Right cardiac atrium (tissue), 5 donors: ENCODE results near the gene PRICKLE3. TPM values are rescaled to one million over a fixed set of nuclear protein-coding genes. Genes with fewer than 3 reads are reported as not detected.
A peak's percentile ranks its signal among the peaks of the same experiment; 100 is the strongest.

Experiments used
- ATAC-seq, 2 donors: fragments of 200-7000 bp; cut with Tn5 transposase; one replicate each; pipeline versions ENCODE4 v1.8.0 to v1.9.1; 2020; ENCODE audit warnings: moderate library complexity in 2 of 2, mild to moderate bottlenecking in 1 of 2
- DNase-seq, 3 donors: peaks; one replicate each; pipeline ENCODE4 v3.0.0-alpha.2; 2020
- H3K27ac ChIP-seq: one replicate; pipeline ENCODE4 v1.5.1; 2013; ENCODE audit warnings: mild to moderate bottlenecking, low read length, control low read depth, moderate library complexity
- H3K27me3 ChIP-seq: one replicate; pipeline ENCODE4 v1.6.1; 2013; ENCODE audit not compliant: control insufficient read depth, insufficient read depth
- H3K4me1 ChIP-seq: one replicate; pipeline ENCODE4 v1.6.1; 2013; ENCODE audit warnings: low read length; ENCODE audit not compliant: control insufficient read depth, insufficient read depth
- H3K4me3 ChIP-seq: one replicate; pipeline ENCODE4 v1.5.1; 2013; ENCODE audit warnings: low read length, control low read depth
- H3K9me3 ChIP-seq: one replicate; pipeline ENCODE4 v1.6.1; 2013; ENCODE audit warnings: low read length; ENCODE audit not compliant: control insufficient read depth
- WGBS: extraction: QIAGEN DNeasy Blood & Tissue Kit; methylation state at CpG from one replicate; pipeline ENCODE4 v1.1.7; 2013; 5-methylcytosine and 5-hydroxymethylcytosine counted together
- intact Hi-C, 4 donors: fragments of 100-400 bp; cut with DNase I; formaldehyde crosslinking; loops; one replicate each; pipeline versions ENCODE4 v1.11.0 to v1.14.0; 2022 to 2023
- polyA plus RNA-seq: library from polyadenylated mRNA; stranded (reverse); fragments of 200-250 nt; gene quantifications from one replicate; pipeline ENCODE4 v1.2.3, GENCODE V29; 2013
- total RNA-seq, 4 donors: library from RNA; stranded (reverse); fragmentation: NEBNext Ultra II Directional; extraction: Animal tissue kit (Norgen Biotek cat#: 25700); gene quantifications; one replicate each; pipeline ENCODE4 v1.2.1, GENCODE V29; 2021
- donor health status: healthy with polysubstance abuse.
- donor health status: DM: no; HTN: yes; CAD: no.
- donor health status: DM: no; HTN: no; CAD: no.
- donor health status: DM: no; HTN: yes; CAD: no; lungs with severe emphysema.
- donor health status: DM: yes; HTN: yes; CAD: no.

Gene PRICKLE3
- total and polyA plus RNA-seq, 5 donors: 8.5 to 12.1 (median 10.7) TPM

GRCh38 chrX:49167740-49168108, 18.4 kb downstream of the PRICKLE3 start:
- ATAC-seq (no peak), DNase-seq (no peak)
- no peaks in the 10 kb centered on the region for H3K27me3 ChIP-seq
- H3K4me3 ChIP-seq: peak overlapping the region; percentile 30
- WGBS: 74% methylated on average over 3 of the region's 3 CpGs
- intact Hi-C loops: no loop called here
- H3K9me3 ChIP-seq: no peaks in the 10 kb centered on the region
- no peaks in the 10 kb centered on the region for H3K4me1 ChIP-seq
- H3K27ac ChIP-seq: peak overlapping the region; percentile 97

- 1% methylated on average over 35 of the region's 35 CpGs for WGBS
- H3K27me3 ChIP-seq: no peaks in the 10 kb centered on the region
- peak overlapping the region; percentile 97 for H3K27ac ChIP-seq
- DNase-seq (peak; percentile 86 to 90 (median 89)), ATAC-seq (peak; percentile 74 to 76)
- intact Hi-C loops: no loop called here
- H3K4me3 ChIP-seq: peak overlapping the region; percentile 30
- no peaks in the 10 kb centered on the region for H3K9me3 ChIP-seq
- H3K4me1 ChIP-seq: no peaks in the 10 kb centered on the region
Measured at GRCh38 chrX:49166914-49167739, 19.0 kb downstream of the PRICKLE3 start.

GRCh38 chrX:49165901-49166881, 20.0 kb downstream of the PRICKLE3 start:
- WGBS: 8% methylated on average over 61 of the region's 61 CpGs
- intact Hi-C loops: no loop called here

GRCh38 chrX:49164589-49165360, 21.4 kb downstream of the PRICKLE3 start:
- DNase-seq (peak in 1 of 3 donors; percentile 54), ATAC-seq (no peak)
- Histone ChIP-seq H3K4me3 (no peak overlapping the region), H3K27me3 (no peaks in the 10 kb centered on the region), H3K9me3 (no peaks in the 10 kb centered on the region), H3K4me1 (no peaks in the 10 kb centered on the region), H3K27ac (peak overlapping the region; percentile 97)
- 86% methylated on average over 31 of the region's 31 CpGs for WGBS
- intact Hi-C loops: no loop called here

More at GRCh38 chrX:49165901-49166881, 20.0 kb downstream of the PRICKLE3 start:
- ATAC-seq (peak; percentile 45 to 53), DNase-seq (peak; percentile 79 to 93 (median 88))
- Histone ChIP-seq H3K9me3 (no peaks in the 10 kb centered on the region), H3K4me1 (no peaks in the 10 kb centered on the region), H3K4me3 (peak overlapping the region; percentile 30), H3K27ac (peak overlapping the region; percentile 97), H3K27me3 (no peaks in the 10 kb centered on the region)

- Histone ChIP-seq H3K4me1 (no peaks in the 10 kb centered on the region), H3K27ac (peak overlapping the region; percentile 91), H3K9me3 (no peaks in the 10 kb centered on the region), H3K4me3 (peak overlapping the region; percentile 37), H3K27me3 (no peaks in the 10 kb centered on the region)
- WGBS: under 1% methylated on average over 69 of the region's 69 CpGs
- ATAC-seq: peak; percentile 78 to 80
- intact Hi-C loops: no loop called here
- peak; percentile 91 to 96 (median 95) for DNase-seq
Measured at GRCh38 chrX:49163555-49164419, 22.4 kb downstream of the PRICKLE3 start.

- H3K4me1 ChIP-seq: no peaks in the 10 kb centered on the region
- ATAC-seq: no peak
- H3K27ac ChIP-seq: peak within 1 kb of the TSS; percentile 91
- H3K27me3 ChIP-seq: no peaks in the 10 kb centered on the region
- peak in 2 of 3 donors; percentile 67 to 69 for DNase-seq
- H3K4me3 ChIP-seq: peak within 1 kb of the TSS; percentile 37
- H3K9me3 ChIP-seq: no peaks in the 10 kb centered on the region
- 64% methylated on average over 28 of the region's 28 CpGs for WGBS
- intact Hi-C loops: no loop called here
Measured at GRCh38 chrX:49162620-49163019, 23.6 kb downstream of the PRICKLE3 start, which contains the start of gene MAGIX. Gene MAGIX (plus strand): TSS chrX:49162758. CDS start chrX:49162890, 132 bp downstream.

GRCh38 chrX:49161632-49162031, 24.5 kb downstream of the PRICKLE3 start:
- Histone ChIP-seq H3K4me3 (no peak overlapping the region), H3K27ac (no peak overlapping the region), H3K9me3 (no peaks in the 10 kb centered on the region), H3K4me1 (no peaks in the 10 kb centered on the region), H3K27me3 (no peaks in the 10 kb centered on the region)
- DNase-seq (no peak), ATAC-seq (no peak)
- intact Hi-C loops: no loop called here
- WGBS: 96% methylated on average over 5 of the region's 5 CpGs

GRCh38 chrX:49160908-49161307, 25.3 kb downstream of the PRICKLE3 start:
- intact Hi-C loops: no loop called here
- H3K27me3 ChIP-seq: no peaks in the 10 kb centered on the region
- no peak overlapping the region for H3K4me3 ChIP-seq
- no peak for DNase-seq
- 86% methylated on average over 2 of the region's 2 CpGs for WGBS
- no peak for ATAC-seq
- no peaks in the 10 kb centered on the region for H3K4me1 ChIP-seq
- H3K27ac ChIP-seq: no peak overlapping the region
- H3K9me3 ChIP-seq: no peaks in the 10 kb centered on the region

GRCh38 chrX:49157194-49157593, 29.0 kb downstream of the PRICKLE3 start:
- no peak for ATAC-seq
- Histone ChIP-seq H3K27me3 (no peaks in the 10 kb centered on the region), H3K27ac (no peak overlapping the region), H3K4me3 (no peak overlapping the region), H3K4me1 (no peaks in the 10 kb centered on the region), H3K9me3 (no peaks in the 10 kb centered on the region)
- no peak for DNase-seq
- intact Hi-C loops: no loop called here
- WGBS: 71% methylated on average over 24 of the region's 25 CpGs
